HG03280 (cell line): ENCODE data around the gene HECTD4.
"Not testable (repeated sequence)": the region's sequence is repeated elsewhere in the genome, so short reads cannot be mapped to it uniquely, and the experiment has no call there.

Experiments used
- ATAC-seq: cut with Tn5 transposase; IDR thresholded peaks from one replicate; pipeline ENCODE4 v1.9.1; 2021; ENCODE audit warnings: mild to moderate bottlenecking, moderate library complexity; ENCODE audit not compliant: unreplicated experiment

Gene HECTD4

DNA sequence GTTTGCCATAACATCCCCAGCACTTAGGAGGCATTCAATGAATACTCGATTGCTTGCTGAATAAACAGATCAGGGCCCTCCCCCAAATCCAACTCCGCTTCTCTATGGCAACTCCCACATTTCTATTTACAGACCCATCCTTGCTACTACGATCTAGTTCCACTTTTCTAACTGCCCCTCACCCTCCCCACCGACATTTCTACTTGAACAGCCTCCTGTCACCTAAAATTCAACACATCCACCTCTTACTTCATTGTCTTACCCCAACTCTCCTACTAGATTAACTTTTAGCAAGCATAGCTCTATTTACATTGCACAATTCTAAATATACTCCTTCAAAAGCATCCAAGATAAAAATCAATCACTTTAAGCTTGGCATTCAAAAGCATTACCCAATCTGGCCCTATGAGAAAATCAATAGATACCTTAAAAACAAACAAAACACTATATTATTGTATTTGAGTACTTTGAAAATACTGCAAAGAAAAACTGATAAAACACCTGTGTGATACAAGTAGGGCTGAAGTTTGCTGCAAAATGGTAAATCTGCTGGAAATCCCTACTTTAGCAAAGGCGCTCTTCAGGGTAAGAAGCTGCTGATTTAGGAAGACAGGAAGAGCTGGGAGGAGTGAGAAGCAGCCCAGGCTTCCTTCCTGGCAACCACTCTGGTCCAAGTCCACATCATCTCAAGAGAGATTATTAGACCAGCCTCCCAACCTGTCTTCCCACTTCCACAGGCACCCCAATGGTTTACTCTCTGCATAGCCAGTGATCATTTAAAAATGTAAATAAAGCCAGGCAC lies 96.4 kb downstream of the HECTD4 start:
- no peak for ATAC-seq

- no peak for ATAC-seq
Observed at GRCh38 chr12:112283546-112283945, 98.7 kb downstream of the HECTD4 start.

- ATAC-seq, result no peak
Observed at GRCh38 chr12:112282920-112283319, 99.3 kb downstream of the HECTD4 start.

DNA sequence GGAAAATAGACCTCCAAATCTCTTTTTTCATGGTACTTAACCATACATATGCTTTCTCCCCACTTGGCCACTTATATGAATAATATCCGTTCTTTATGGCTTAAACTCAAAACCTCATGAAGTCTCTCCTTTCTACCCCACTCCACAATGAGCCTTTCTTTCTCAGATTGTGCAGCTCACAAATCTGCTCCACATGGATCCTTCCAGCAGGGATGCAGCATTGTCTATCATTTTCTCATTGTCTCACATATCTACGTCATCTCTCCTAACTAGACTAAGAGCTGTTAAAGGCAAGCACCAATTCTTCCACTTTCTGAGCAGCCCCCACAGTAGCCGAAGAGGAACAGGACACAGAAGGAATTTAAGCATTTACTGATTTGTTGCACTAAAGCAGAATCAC lies 106.4 kb downstream of the HECTD4 start:
- no peak for ATAC-seq

GRCh38 chr12:112275207-112275606 lies 107.0 kb downstream of the HECTD4 start:
- ATAC-seq, result no peak

- no peak for ATAC-seq
Observed at GRCh38 chr12:112270673-112271072, 111.6 kb downstream of the HECTD4 start.

GRCh38 chr12:112266473-112266872 lies 115.8 kb downstream of the HECTD4 start:
- ATAC-seq, result no peak

- no peak for ATAC-seq
Observed at GRCh38 chr12:112261559-112261958, 120.7 kb downstream of the HECTD4 start.

- ATAC-seq, result no peak
Observed at GRCh38 chr12:112258926-112259325, 123.3 kb downstream of the HECTD4 start.

GRCh38 chr12:112256780-112257179 lies 125.5 kb downstream of the HECTD4 start:
- no peak for ATAC-seq

- no peak for ATAC-seq
Observed at GRCh38 chr12:112252184-112252583, 130.0 kb downstream of the HECTD4 start.

DNA sequence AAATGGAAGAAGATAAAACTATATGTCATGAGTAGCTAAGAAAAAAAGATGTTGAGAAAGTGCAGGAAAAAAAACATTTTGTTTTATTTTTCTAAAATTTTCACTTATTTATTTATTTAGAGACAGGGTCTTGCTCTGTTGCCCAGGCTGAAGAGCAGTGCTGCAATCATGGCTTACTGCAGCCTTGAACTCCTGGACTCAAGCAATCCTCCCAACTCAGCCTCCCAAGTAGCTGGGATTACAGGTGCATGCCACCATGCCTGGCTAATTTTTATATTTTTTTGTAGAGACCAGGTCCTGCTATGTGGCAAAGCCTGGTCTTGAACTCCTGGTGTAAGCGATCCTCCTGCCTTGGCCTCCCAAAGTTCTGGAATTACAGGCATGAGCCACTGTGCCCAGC lies 137.3 kb downstream of the HECTD4 start:
- ATAC-seq, result not testable (repeated sequence)

GRCh38 chr12:112243255-112244110 lies 138.7 kb downstream of the HECTD4 start:
- ATAC-seq, result no peak

DNA sequence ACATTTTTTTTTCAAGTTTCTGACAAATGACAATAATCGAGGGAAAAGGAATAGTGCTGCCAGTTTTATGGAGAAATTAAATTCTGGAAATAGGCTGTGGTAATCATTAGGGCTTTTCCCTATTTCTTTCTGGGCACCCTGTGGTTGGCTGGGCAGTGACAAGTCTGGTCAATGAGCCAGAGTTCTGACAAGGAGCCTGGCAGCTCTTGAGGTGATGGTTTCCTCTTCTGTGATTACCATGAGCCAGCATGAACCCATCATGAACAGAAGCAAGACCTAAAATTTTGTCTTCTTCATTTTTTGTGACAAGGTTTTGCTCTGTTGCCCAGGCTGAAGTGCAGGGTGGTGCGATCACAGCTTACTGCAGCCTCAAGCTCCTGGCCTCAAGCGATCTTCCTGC lies 141.1 kb downstream of the HECTD4 start:
- no peak for ATAC-seq

GRCh38 chr12:112239881-112240280 lies 142.3 kb downstream of the HECTD4 start:
- ATAC-seq, result no peak

GRCh38 chr12:112239020-112239419 lies 143.2 kb downstream of the HECTD4 start:
- no peak for ATAC-seq

GRCh38 chr12:112238441-112238840 lies 143.8 kb downstream of the HECTD4 start:
- no peak for ATAC-seq

DNA sequence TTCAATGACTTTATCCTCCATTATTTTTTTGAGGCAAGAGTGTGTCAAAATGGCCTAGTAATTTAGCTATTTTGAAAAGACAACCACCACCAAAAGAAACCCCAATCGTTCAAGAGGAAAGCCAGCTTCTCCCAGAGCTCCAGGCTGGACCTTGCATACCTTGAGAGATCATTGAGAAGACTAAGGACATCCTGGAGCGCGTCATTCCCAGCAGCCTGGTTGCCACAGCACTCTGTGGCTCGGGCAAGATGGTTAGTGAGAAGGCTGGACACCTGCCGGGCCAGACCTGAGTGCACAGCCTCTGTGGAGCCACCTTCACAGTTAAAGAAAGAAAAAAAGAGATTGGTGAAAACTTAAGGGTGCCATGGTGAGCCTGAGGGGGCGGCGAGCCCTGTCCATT lies 145.4 kb downstream of the HECTD4 start:
- ATAC-seq, result no peak

DNA sequence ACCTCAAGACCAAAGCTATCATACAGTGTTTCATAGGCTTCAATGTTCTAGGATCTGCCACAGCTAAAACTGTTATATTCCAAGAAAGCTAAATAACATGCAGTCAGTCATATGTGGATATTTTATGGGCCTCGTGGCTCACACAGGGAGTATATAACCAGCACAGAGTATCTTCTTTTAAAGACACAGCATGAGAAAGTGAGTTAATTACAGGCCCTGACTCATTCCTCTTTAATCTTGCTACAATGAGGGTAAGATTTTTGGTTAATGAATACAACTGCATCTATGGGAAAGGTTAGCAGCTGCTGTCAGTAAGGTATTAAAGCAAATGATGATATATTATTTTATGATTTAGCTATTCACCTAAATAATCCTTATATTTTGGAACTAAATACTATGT lies 145.8 kb downstream of the HECTD4 start:
- ATAC-seq, result no peak

GRCh38 chr12:112234303-112234702 lies 147.9 kb downstream of the HECTD4 start:
- no peak for ATAC-seq

- ATAC-seq, result no peak
Observed at GRCh38 chr12:112233242-112233641, 149.0 kb downstream of the HECTD4 start.

DNA sequence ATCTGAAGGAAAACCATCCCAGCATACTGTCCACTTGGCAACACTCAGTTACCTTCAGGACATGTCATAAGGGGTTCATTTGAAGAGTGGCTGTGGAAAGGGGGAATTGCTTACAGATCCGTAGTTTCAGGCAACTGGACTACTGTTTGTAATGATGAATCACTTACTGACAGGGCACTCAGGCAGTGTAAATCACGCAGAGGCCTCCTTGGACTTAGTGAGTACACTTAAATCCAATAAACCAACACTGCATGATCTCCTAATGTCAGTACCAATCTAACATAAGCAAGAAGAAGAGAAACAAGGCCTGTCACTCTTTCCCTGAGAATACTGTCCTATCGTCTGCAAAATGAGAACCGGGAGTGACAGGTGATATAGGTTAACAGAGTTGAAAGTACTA lies 152.1 kb downstream of the HECTD4 start:
- ATAC-seq, result no peak
